Chondrocyte (in vitro differentiated cells): Measurements from ENCODE around the gene WAPL. TPM values are rescaled to one million over a fixed set of nuclear protein-coding genes. Genes with fewer than 3 reads are reported as not detected.

Experiments
- DNase-seq: peaks from one replicate; pipeline ENCODE4 v3.0.0; 2021; ENCODE audit warnings: mixed read lengths, low spot score
- H3K27ac Mint-ChIP-seq: one replicate; pipeline ENCODE4 v1.8.0; 2021; ENCODE audit warnings: mild to moderate bottlenecking, moderate library complexity, mixed read lengths; ENCODE audit not compliant: unreplicated experiment
- H3K27me3 Mint-ChIP-seq: 2 replicates; pipeline ENCODE4 v1.8.0; 2021; ENCODE audit warnings: low read depth, mixed read lengths
- H3K36me3 Mint-ChIP-seq: 2 replicates; pipeline ENCODE4 v1.8.0; 2021; ENCODE audit warnings: low read depth, mixed read lengths
- H3K4me1 Mint-ChIP-seq: 2 replicates; pipeline ENCODE4 v1.8.0; 2021; ENCODE audit warnings: low read depth, mild to moderate bottlenecking, mixed read lengths
- H3K4me3 Mint-ChIP-seq: one replicate; pipeline ENCODE4 v1.8.0; 2021; ENCODE audit warnings: mild to moderate bottlenecking, moderate library complexity, mixed read lengths; ENCODE audit not compliant: unreplicated experiment
- H3K9me3 Mint-ChIP-seq: 2 replicates; pipeline ENCODE4 v1.8.0; 2021; ENCODE audit warnings: low read depth, mixed read lengths
- total RNA-seq: library from RNA; stranded (reverse); gene quantifications from 3 replicates; pipeline ENCODE4 v1.2.1, GENCODE V29; 2021
- TF ChIP-seq, protein P1 (sequence below): fragments of 200-600 bp; sonication (generic); IDR thresholded peaks from 2 replicates; pipeline ENCODE4 v1.5.0; 2021; ENCODE audit warnings: antibody characterized with exemption, mild to moderate bottlenecking, moderate library complexity

Gene WAPL
- total RNA-seq, 1 donor from 2014 or later, result 29.1 TPM

- DNase-seq, result no peak
- Mint-ChIP-seq H3K9me3 (no peaks in the 10 kb centered on the region), H3K36me3 (no peaks in the 10 kb centered on the region), H3K27ac (no peak overlapping the region), H3K4me3 (no peak overlapping the region), H3K4me1 (peaks cover 3% of the 10 kb centered on the region), H3K27me3 (peaks cover 12% of the 10 kb centered on the region)
- TF ChIP-seq, protein P1, sequence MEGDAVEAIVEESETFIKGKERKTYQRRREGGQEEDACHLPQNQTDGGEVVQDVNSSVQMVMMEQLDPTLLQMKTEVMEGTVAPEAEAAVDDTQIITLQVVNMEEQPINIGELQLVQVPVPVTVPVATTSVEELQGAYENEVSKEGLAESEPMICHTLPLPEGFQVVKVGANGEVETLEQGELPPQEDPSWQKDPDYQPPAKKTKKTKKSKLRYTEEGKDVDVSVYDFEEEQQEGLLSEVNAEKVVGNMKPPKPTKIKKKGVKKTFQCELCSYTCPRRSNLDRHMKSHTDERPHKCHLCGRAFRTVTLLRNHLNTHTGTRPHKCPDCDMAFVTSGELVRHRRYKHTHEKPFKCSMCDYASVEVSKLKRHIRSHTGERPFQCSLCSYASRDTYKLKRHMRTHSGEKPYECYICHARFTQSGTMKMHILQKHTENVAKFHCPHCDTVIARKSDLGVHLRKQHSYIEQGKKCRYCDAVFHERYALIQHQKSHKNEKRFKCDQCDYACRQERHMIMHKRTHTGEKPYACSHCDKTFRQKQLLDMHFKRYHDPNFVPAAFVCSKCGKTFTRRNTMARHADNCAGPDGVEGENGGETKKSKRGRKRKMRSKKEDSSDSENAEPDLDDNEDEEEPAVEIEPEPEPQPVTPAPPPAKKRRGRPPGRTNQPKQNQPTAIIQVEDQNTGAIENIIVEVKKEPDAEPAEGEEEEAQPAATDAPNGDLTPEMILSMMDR, result no peak
Measured at GRCh38 chr10:86393862-86394455, 127.6 kb downstream of the WAPL start.

- Mint-ChIP-seq H3K27ac (no peak overlapping the region), H3K4me3 (no peak overlapping the region), H3K9me3 (no peaks in the 10 kb centered on the region), H3K4me1 (peaks cover 3% of the 10 kb centered on the region), H3K36me3 (no peaks in the 10 kb centered on the region), H3K27me3 (peaks cover 14% of the 10 kb centered on the region)
- DNase-seq, result no peak
- TF ChIP-seq, protein P1, result no peak
Measured at GRCh38 chr10:86393362-86393761, 128.2 kb downstream of the WAPL start.

GRCh38 chr10:86392723-86393094, 128.9 kb downstream of the WAPL start:
- TF ChIP-seq, protein P1, result no peak
- no peak overlapping the region for H3K27ac Mint-ChIP-seq
- DNase-seq, result no peak
- H3K4me1 Mint-ChIP-seq, result peaks cover 3% of the 10 kb centered on the region
- H3K4me3 Mint-ChIP-seq, result no peak overlapping the region
- no peaks in the 10 kb centered on the region for H3K9me3 Mint-ChIP-seq
- H3K27me3 Mint-ChIP-seq, result peaks cover 19% of the 10 kb centered on the region
- H3K36me3 Mint-ChIP-seq, result peaks cover 3% of the 10 kb centered on the region

DNA sequence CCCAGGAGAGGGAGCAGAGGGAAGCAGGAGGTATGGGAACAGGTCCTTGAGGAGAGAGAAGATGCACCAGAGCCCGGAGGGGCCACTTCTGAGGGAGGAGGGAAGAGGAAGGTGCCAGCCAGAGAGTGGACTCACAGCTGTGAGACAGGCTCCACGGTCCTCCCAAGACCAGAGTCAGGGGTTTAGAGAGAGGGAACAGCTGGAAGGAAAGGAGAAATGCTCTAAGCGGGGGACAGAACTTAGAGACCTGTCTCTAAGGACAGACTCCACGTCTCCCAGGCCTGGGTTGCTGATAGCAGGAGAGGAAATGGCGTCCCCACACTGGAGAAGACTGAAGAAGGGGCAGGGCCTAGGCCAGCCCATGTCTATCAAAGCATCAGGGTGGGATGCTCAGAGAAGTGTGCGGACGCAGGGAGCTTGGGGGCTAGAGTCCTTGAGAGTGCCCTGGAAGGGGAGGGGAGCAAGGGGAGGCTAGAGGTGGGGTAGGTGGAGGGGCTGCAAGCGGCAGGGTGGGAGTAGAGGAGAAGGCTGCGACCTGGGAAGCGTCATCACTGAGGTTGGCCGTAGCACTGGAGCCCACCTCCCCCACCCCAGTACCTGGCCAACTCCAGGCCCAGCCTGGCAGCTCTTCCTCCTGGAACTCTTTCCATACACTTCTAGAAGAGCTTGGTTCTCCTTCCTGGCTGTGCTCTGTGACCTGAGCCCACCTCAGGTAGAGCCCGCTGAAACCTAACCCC, 129.4 kb downstream of the WAPL start:
- no peaks in the 10 kb centered on the region for H3K9me3 Mint-ChIP-seq
- DNase-seq, result no peak
- no peak overlapping the region for H3K4me3 Mint-ChIP-seq
- peaks cover 3% of the 10 kb centered on the region for H3K36me3 Mint-ChIP-seq
- TF ChIP-seq, protein P1, result no peak
- peaks cover 3% of the 10 kb centered on the region for H3K4me1 Mint-ChIP-seq
- no peak overlapping the region for H3K27ac Mint-ChIP-seq
- H3K27me3 Mint-ChIP-seq, result peaks cover 25% of the 10 kb centered on the region

GRCh38 chr10:86391236-86391840, 130.3 kb downstream of the WAPL start:
- H3K27me3 Mint-ChIP-seq, result peaks cover 25% of the 10 kb centered on the region
- no peak overlapping the region for H3K27ac Mint-ChIP-seq
- DNase-seq, result no peak
- peaks cover 3% of the 10 kb centered on the region for H3K36me3 Mint-ChIP-seq
- H3K9me3 Mint-ChIP-seq, result no peaks in the 10 kb centered on the region
- H3K4me3 Mint-ChIP-seq, result no peak overlapping the region
- TF ChIP-seq, protein P1, result no peak
- H3K4me1 Mint-ChIP-seq, result peaks cover 3% of the 10 kb centered on the region
